NCI-H69 (cell line): ENCODE data around the gene RFX1.
"Not testable (repeated sequence)": the region's sequence is repeated elsewhere in the genome, so short reads cannot be mapped to it uniquely, and the experiment has no call there.

Source experiments
- DNase-seq: peaks from one replicate; lab custom pipeline; 2025; lab: John Stamatoyannopoulos, UW

RFX1 gene

DNA sequence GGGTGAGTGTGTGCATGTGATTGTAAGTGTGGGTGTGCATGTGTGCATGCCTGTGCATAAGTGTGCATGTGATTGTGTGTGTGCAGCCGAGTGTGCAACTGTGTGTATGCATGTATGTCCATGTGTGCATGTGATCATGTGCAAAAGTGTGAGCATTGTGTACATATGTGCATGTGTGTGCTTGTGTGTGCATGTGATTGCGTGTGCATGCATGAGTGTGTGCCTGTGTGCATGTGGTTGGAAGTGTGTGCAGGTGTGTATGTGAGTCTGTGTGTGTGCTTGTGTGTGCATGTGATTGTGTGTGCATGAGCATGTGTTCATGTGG is 71.4 kb downstream of the RFX1 start:
- no peak for DNase-seq

DNA sequence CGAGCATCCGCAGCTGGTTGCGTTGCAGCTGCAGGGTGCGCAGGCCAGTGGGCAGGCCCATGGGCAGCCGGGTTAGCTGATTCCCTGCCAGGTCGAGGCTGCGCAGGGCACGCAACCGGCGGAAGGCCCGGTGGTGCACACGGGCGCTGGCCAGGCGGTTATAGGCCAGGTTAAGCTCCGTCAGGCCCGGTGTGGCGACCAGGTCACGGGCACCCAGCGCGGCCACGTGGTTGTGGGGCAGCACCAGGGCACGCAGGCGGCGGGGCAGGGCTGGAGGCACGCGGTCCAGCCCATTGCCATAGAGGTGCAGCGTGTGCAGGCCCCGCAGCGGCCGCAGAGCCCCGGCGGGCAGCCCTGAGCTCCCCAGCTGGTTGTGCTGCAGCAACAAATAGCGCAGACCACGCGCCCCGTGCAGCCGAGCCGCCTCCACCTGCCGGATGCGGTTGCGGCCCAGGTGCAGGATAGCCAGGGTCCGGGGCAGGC is 73.2 kb downstream of the RFX1 start:
- DNase-seq = peak; percentile 24

DNA sequence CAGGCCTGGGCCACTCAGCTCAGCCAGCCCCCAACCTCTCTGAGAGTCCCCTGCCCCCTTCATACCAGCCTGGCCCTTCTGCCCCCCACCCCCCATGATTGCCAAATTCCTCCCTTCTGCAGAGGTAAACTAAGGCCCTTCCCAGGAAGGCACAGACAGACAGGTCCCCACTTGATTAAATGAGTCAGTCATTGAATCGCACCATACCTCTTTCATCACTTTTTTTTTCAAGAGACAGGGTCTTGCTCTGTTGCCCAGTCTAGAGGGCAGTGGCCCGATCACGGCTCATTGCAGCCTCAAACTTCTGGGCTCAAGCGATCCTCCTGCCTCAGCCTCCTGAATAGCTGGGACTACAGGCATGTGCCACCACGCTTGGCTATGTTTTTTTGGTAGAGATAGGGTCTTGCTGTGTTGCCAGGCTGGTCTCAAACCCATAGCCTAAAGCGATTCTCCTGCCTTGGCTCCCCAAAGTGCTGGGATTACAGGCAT is 73.9 kb downstream of the RFX1 start:
- no peak for DNase-seq

DNA sequence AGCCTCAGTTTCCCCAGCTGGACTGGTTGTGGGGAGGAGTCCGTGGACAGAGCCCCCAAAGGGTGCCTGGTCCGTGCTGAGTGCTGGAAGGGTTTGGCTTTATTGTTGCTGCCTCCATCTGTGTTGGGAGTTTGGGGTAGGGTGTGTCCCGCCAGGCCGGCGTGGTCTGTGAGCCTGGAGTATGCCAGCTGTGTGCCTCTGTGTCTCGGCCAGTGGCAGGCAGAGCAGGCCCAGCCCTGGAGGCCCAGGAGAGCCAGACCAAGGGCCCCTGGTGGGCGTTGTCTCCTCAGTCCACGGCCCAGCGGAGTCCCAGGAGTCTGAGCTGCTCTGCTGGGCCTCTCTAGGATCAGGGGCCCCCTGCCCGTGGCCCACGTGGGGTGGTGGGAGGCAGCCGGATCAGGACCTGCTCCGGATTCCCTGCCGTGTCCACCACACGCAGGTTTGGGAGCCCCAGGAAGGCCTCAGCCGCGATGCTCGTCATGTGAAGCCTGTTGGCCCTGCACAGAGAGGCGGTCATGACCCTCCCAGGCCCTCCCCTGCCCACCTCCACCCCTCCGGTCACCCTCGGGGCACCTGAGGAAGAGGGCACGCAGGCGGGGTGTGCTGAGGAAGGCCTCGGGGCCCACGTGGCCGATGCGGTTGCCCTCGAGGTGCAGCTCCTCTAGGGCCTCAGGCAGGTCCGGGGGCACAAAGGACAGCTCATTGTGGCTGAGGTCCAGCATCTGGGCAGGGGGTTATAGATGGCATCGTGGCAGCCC is 74.5 kb downstream of the RFX1 start:
- no peak for DNase-seq

DNA sequence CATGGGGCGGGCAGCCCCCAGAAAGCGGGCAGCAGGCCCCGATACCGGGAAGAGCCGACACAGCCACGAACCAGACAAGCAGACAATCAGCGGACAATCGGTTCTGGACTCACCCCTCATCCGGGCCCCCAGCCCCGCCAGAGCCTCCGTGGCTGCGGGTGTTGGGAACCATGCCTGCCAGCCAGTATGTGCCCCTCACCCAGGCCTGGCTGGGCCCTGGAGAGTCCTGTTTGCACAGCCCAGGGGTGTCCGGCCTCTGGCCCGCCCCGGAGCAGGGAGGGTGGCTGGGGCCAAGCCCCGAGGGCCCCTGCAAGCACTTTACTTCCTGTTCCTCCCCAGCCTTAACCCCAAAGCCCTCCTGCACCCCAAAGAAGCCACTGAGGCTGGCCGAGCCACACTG is 75.7 kb downstream of the RFX1 start:
- DNase-seq = no peak

DNA sequence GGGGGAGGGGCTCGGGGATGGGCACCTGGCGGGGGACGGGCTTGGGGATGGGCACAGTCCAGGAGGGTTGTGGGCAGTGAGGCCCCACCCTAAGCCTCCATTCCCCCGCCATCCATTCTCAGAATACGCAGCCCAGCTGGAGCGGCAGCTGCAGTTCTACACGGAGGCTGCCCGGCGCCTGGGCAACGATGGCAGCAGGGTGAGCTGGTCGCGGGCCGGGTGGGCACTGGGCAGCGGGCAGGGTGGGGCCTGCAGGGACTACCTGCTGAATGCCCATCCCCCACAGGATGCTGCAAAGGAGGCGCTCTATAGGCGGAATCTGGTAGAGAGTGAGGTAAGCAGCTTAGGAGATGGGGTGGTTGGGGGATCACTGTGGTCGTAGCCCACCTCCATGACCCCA is 76.2 kb downstream of the RFX1 start:
- no peak for DNase-seq

DNA sequence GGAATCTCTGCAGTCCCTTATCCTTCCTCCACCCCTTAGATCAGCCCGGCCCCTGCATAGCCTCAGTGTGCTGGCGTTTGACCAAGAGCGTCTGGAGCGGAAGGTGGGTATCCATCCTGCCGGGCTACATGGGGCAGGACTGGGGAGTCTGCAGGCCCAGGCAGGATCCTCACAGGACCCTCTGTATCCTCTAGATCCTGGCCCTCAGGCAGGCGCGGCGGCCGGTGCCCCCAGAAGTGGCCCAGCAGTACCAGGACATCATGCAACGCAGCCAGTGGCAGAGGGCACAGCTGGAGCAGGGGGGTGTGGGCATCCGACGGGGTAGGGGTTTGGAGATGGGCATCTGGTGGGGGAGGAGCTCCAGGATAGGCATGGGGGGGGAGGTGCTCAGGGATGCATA is 76.8 kb downstream of the RFX1 start:
- peak; percentile 37 for DNase-seq

DNA sequence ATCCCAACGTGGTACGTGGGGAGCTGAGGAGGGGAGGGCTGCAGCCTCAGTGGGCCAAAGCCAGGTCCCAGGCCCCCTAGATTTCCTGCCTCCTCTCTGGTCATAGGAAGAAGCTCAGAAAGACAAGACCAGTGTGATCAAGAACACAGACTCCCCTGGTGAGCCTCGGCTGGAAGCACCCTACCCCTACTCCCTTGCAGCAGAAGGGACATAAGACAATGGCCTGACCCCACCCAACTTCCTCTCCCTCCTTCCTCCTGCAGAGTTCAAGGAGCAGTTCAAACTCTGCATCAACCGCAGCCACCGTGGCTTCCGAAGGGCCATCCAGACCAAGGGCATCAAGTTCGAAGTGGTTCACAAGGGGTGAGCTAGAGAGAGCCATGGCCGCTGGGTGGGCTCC is 79.4 kb downstream of the RFX1 start:
- DNase-seq = no peak

DNA sequence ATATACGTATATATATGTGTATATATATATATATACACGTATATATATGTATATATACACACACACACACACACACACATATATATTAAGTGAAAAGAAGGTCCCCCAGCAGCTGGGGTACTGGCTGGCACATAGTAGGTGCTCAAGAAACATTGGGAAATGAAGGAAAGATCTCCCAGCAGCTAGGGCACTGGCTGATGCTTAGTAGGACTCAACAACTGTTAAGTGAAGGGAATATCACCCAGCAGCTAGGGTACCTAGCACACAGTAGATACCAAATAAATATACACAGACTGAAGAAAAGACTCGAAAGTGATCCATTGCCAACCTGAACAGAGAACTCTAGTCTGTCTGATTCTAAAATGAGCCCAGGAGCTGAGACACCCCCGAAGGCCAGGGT is 80.1 kb downstream of the RFX1 start:
- no peak for DNase-seq

DNA sequence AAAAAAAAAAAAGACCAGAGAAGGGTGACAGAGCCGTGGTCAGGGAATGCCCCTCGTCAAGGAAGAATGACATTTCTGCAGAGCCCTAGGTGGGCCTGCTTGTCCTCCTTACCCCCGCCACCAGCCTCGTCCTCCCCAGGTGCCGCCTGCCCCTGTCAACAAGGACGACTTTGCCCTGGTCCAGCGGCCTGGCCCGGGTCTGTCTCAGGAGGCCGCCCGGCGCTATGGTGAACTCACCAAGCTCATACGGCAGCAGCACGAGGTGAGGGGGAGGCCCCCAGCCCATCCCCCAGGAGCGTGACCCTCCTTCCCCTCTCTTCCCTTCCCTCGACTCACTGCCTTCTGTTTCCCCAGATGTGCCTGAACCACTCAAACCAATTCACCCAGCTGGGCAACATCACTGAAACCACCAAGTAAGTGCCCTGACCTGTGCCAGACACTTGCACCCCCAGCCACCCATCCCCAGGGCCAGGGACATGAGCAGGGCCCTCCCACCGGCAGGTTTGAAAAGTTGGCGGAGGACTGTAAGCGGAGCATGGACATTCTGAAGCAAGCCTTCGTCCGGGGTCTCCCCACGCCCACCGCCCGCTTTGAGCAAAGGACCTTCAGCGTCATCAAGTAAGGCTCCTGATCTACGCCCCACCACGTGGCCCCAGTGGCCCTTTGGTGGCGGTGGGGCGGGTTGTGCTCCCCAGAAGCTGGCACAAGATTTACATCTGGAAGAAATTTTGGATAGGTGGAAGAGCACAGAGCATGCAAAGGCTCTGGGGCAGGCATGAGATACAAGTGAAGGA is 82.7 kb downstream of the RFX1 start:
- no peak for DNase-seq

DNA sequence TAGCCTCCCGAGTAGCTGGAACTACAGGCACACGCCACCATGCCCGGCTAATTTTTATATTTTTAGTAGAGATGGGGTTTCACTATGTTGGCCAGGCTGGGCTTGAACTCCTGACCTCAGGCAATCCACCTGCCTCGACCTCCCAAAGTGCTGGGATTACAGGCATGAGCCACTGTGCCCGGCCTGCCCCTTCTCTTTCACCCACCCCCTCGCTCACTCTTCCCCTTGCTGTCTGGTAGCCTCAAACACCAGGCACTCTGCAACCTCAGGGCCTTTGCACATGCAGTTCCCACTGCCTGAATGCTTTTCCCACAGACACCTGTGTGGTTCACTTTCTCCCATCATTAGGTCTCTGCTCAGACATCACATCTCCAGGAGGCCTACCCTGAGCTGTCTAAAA is 84.0 kb downstream of the RFX1 start:
- not testable (repeated sequence) for DNase-seq

DNA sequence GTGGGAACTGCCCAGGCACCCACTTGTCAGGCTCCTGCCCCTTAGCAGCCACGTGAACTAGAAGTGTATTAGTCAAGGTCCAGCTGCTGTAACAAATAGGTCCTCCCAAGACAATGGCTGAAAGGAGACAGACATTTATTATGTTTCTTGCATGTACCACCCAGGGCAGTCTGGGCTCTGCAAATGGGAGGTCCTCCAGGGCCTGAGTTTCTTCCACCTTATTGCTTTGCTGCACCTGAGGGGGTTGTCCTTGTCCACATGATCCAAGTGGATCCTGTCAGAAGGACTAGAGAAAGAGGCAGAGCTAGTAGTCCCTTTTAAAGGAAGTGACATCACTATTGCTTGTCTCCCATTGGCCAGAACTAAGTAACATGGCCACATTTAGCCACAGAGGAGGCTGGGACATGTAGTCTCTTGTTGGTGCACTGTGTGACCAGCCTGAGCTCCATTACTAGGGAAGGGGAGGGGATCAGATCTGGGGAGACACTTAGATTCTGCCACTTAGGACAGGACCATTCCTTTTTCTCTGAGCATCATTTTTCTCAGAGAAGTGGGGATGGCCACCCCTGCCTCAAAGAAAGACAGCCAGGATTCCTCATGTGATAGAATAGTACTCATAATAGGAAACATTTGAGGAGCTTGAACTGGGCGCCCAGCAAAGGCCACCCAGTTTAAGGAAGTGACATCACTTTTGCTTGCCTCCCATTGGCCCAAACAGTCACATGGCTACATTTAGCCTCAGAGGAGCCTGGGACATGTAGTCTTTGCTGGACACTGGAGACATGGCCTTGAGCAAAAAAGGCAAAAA is 85.0 kb downstream of the RFX1 start:
- peak; percentile 56 for DNase-seq

DNA sequence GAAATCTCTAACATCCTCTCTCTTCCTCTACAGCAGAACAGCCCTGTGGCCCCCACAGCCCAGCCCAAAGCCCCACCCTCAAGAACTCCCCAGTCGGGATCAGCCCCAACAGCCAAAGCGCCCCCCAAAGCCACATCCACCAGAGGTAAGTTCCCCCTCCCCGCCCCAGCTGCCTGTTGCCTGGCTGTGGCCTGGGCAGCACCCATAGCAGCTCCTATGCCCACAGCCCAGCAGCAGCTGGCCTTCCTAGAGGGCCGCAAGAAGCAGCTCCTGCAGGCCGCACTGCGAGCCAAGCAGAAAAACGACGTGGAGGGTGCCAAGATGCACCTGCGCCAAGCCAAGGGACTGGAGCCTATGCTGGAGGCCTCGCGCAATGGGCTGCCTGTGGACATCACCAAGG is 85.6 kb downstream of the RFX1 start:
- DNase-seq = no peak

DNA sequence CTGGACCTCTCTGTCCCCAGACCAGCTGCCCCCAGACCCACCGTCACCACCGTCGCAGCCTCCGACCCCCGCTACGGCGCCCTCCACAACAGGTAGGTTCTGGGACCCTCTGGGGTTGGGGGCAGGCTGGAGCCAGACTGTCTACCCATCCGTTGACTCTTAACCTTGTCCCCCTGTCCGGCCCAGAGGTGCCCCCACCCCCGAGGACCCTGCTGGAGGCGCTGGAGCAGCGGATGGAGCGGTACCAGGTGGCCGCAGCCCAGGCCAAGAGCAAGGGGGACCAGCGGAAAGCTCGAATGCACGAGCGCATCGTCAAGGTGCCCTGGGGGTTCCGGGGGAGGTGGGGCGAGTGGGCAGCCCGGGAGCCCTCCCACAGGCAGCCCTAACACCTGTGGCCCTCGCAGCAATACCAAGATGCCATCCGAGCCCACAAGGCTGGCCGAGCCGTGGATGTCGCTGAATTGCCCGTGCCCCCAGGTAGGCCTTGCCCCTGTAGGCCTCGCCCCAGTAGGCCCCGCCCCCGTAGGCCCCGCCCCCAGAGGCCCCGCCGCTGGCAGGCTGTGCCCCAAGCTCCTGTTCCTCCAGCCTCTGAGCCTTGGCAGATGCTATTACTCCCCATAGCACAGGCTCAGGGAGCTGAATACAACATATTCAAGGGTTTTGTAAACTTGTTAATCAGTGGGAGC is 87.3 kb downstream of the RFX1 start:
- no peak for DNase-seq

DNA sequence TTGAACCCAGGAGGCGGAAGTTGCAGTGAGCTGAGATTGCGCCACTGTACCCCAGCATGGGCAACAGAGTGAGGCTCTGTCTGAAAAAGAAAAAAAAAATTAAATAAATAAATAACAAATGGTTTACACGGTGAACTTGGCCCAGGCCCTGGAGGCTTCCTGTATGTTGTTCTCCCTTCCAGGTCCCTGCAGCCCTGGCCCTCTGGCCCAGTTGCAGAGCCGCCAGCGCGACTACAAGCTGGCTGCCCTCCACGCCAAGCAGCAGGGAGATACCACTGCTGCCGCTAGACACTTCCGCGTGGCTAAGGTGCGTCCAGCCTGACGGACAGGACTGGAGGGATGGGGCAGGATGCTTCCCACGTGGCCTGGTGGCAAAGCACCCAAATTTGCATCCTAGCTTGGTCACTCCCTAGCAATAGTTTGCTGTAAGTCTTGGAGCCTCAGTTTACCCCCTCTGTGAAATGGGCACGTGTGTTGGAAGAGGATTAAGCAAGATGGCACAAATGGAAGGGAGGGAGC is 88.2 kb downstream of the RFX1 start:
- DNase-seq = no peak

DNA sequence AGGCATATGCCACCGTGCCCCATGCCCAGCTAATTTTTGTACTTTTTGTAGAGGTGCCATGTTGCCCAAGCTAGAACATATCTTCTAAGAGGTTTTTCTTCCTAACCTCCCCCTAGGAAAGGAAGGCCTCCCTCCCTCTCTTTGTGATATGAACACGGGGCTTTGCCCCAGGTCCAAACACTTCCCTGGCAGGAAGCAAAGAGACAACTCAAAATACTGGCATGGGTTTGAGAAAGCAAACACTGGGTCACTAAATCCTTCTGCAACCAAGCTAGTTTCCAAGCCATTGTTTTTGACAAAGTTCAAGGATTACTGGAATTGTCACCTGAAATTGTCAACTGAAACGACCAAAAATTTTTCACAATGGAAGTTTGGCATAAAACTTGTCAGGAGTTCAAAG is 91.3 kb downstream of the RFX1 start:
- DNase-seq = no peak

DNA sequence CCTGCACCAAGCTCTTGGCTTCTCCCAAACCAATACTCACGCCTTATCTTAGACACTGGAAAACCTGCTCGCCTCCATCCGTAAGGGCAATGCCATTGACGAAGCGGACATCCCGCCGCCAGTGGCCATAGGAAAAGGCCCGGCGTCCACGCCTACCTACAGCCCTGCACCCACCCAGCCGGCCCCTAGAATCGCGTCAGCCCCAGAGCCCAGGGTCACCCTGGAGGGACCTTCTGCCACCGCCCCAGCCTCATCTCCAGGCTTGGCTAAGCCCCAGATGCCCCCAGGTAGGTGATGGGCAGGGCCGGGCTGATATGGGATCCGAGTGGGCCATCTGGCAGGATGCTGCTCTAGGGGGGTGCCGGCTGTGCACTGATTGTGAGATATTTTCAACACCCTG is 92.8 kb downstream of the RFX1 start:
- DNase-seq = no peak
